HG02759 (cell line): ENCODE results near the gene ARHGAP45.
"Not testable (repeated sequence)": the region's sequence is repeated elsewhere in the genome, so short reads cannot be mapped to it uniquely, and the experiment has no call there.

Experiments
- ATAC-seq: cut with Tn5 transposase; IDR thresholded peaks from one replicate; pipeline ENCODE4 v1.9.1; 2021; ENCODE audit warnings: mild to moderate bottlenecking, moderate library complexity; ENCODE audit not compliant: unreplicated experiment

ARHGAP45 gene

GRCh38 chr19:1066748-1067340 is at the start of gene ARHGAP45:
Gene ARHGAP45 (plus strand): TSS chr19:1067167. CDS start chr19:1067406, 239 bp downstream.
- no peak for ATAC-seq

GRCh38 chr19:1017906-1018305 is 49.1 kb upstream of the ARHGAP45 start:
- ATAC-seq = no peak

GRCh38 chr19:1018393-1018792 is 48.6 kb upstream of the ARHGAP45 start:
- no peak for ATAC-seq

- no peak for ATAC-seq
Measured at GRCh38 chr19:1018932-1019615, 47.9 kb upstream of the ARHGAP45 start.

GRCh38 chr19:1019616-1019961 is 47.4 kb upstream of the ARHGAP45 start:
- ATAC-seq = no peak

- no peak for ATAC-seq
Measured at GRCh38 chr19:1019980-1020867, 46.7 kb upstream of the ARHGAP45 start.

GRCh38 chr19:1020868-1021425 is 46.0 kb upstream of the ARHGAP45 start, which contains the start of gene TMEM259:
Gene TMEM259 (minus strand): TSS chr19:1021123. CDS start chr19:1020996, 127 bp downstream.
- ATAC-seq = peak; percentile 86

GRCh38 chr19:1023883-1024188 is 43.1 kb upstream of the ARHGAP45 start:
- not testable (repeated sequence) for ATAC-seq

GRCh38 chr19:1025080-1025479 is 41.9 kb upstream of the ARHGAP45 start:
- ATAC-seq = not testable (repeated sequence)

- peak; percentile 66 for ATAC-seq
Measured at GRCh38 chr19:1025960-1026782, 40.8 kb upstream of the ARHGAP45 start, which contains the start of gene CNN2. Gene CNN2 (plus strand): TSS chr19:1026608. CDS start chr19:1026662, 54 bp downstream.

GRCh38 chr19:1026783-1027649 is 40.0 kb upstream of the ARHGAP45 start:
- ATAC-seq = peak; percentile 25

GRCh38 chr19:1027650-1028061 is 39.3 kb upstream of the ARHGAP45 start:
- ATAC-seq = no peak

- no peak for ATAC-seq
Measured at GRCh38 chr19:1028062-1028926, 38.7 kb upstream of the ARHGAP45 start.

- ATAC-seq = no peak
Measured at GRCh38 chr19:1032264-1032867, 34.6 kb upstream of the ARHGAP45 start.

- no peak for ATAC-seq
Measured at GRCh38 chr19:1035998-1036621, 30.9 kb upstream of the ARHGAP45 start.

GRCh38 chr19:1037621-1038064 is 29.3 kb upstream of the ARHGAP45 start:
- peak; percentile 2 for ATAC-seq

- no peak for ATAC-seq
Measured at GRCh38 chr19:1038978-1039645, 27.9 kb upstream of the ARHGAP45 start.
